ENCODE data around the gene PNLIPRP2.

Gene PNLIPRP2

GRCh38 chr10:116615199-116615776 is 5.5 kb upstream of the PNLIPRP2 start:
- H3K27me3 ChIP-seq (ENCODE audit: control insufficient read depth, low read length) = no peaks in the 10 kb centered on the region
- no peaks in the 10 kb centered on the region for H3K9me2 ChIP-seq (replicated peaks; ENCODE audit: control insufficient read depth, low read length)
- no peaks in the 10 kb centered on the region for H3K9me3 ChIP-seq (ENCODE audit: control insufficient read depth, insufficient read depth, low read length)
- H3K4me3 ChIP-seq (ENCODE audit: low read length) = no peak overlapping the region
- no peaks in the 10 kb centered on the region for H3F3A ChIP-seq (ENCODE audit: control insufficient read depth, insufficient read depth)
- H3K27ac ChIP-seq (ENCODE audit: low read depth, low read length) = no peak overlapping the region
- TF ChIP-seq EZH2phosphoT487 (IDR thresholded peaks at IDR 0.05; ENCODE audit: borderline replicate concordance, low read length) = no peak
- TF ChIP-seq CTCF (IDR thresholded peaks at IDR 0.05; ENCODE audit: low read depth, low read length, poor library complexity, severe bottlenecking) = no peak
- no peak overlapping the region for H3K4me2 ChIP-seq (ENCODE audit: low read length)
- H3K36me3 ChIP-seq (ENCODE audit: control insufficient read depth, low read length) = no peaks in the 10 kb centered on the region
- no peaks in the 10 kb centered on the region for H3K4me1 ChIP-seq (ENCODE audit: control insufficient read depth, low read length)
- no peaks in the 10 kb centered on the region for H4K20me1 ChIP-seq (ENCODE audit: control insufficient read depth, insufficient read depth, low read depth, low read length)
- no peaks in the 10 kb centered on the region for H3K79me2 ChIP-seq (ENCODE audit: control insufficient read depth, low read length)

- TF ChIP-seq CTCF (IDR thresholded peaks at IDR 0.05; ENCODE audit: low read depth, low read length, poor library complexity, severe bottlenecking) (no peak), EZH2phosphoT487 (IDR thresholded peaks at IDR 0.05; ENCODE audit: borderline replicate concordance, low read length) (no peak)
- Histone ChIP-seq H4K20me1 (ENCODE audit: control insufficient read depth, insufficient read depth, low read depth, low read length) (no peaks in the 10 kb centered on the region), H3K4me1 (ENCODE audit: control insufficient read depth, low read length) (no peaks in the 10 kb centered on the region), H3K4me3 (ENCODE audit: low read length) (no peak overlapping the region), H3K9me3 (ENCODE audit: control insufficient read depth, insufficient read depth, low read length) (no peaks in the 10 kb centered on the region), H3K36me3 (ENCODE audit: control insufficient read depth, low read length) (no peaks in the 10 kb centered on the region), H3K79me2 (ENCODE audit: control insufficient read depth, low read length) (no peaks in the 10 kb centered on the region), H3K9me2 (replicated peaks; ENCODE audit: control insufficient read depth, low read length) (no peaks in the 10 kb centered on the region), H3K27ac (ENCODE audit: low read depth, low read length) (no peak overlapping the region), H3F3A (ENCODE audit: control insufficient read depth, insufficient read depth) (no peaks in the 10 kb centered on the region), H3K4me2 (ENCODE audit: low read length) (no peak overlapping the region), H3K27me3 (ENCODE audit: control insufficient read depth, low read length) (no peaks in the 10 kb centered on the region)
Observed at GRCh38 chr10:116621476-116621875, 723 bp downstream of the PNLIPRP2 start.

GRCh38 chr10:116621934-116622655 is 1.3 kb downstream of the PNLIPRP2 start:
- H3K4me2 ChIP-seq (ENCODE audit: low read length) = no peak overlapping the region
- no peak for TF ChIP-seq CTCF (IDR thresholded peaks at IDR 0.05; ENCODE audit: low read depth, low read length, poor library complexity, severe bottlenecking)
- no peak for TF ChIP-seq EZH2phosphoT487 (IDR thresholded peaks at IDR 0.05; ENCODE audit: borderline replicate concordance, low read length)
- H3K27me3 ChIP-seq (ENCODE audit: control insufficient read depth, low read length) = no peaks in the 10 kb centered on the region
- no peaks in the 10 kb centered on the region for H3K36me3 ChIP-seq (ENCODE audit: control insufficient read depth, low read length)
- H3K9me3 ChIP-seq (ENCODE audit: control insufficient read depth, insufficient read depth, low read length) = no peaks in the 10 kb centered on the region
- no peak overlapping the region for H3K27ac ChIP-seq (ENCODE audit: low read depth, low read length)
- no peaks in the 10 kb centered on the region for H3F3A ChIP-seq (ENCODE audit: control insufficient read depth, insufficient read depth)
- H3K9me2 ChIP-seq (replicated peaks; ENCODE audit: control insufficient read depth, low read length) = no peaks in the 10 kb centered on the region
- H3K4me1 ChIP-seq (ENCODE audit: control insufficient read depth, low read length) = no peaks in the 10 kb centered on the region
- no peaks in the 10 kb centered on the region for H4K20me1 ChIP-seq (ENCODE audit: control insufficient read depth, insufficient read depth, low read depth, low read length)
- no peak overlapping the region for H3K4me3 ChIP-seq (ENCODE audit: low read length)
- no peaks in the 10 kb centered on the region for H3K79me2 ChIP-seq (ENCODE audit: control insufficient read depth, low read length)

Measured in DOHH2 (cell line).